Stimulated activated CD8-positive, alpha-beta memory T cell treated with anti-CD3 and anti-CD28 coated beads, Interleukin-12 subunit alpha, Interleukin-12 subunit beta, amount 100 ng/mL, for 24 hours (primary cell): ENCODE data around the gene SUMF1.

Experiments
- DNase-seq: peaks from one replicate; pipeline ENCODE4 v3.0.0-alpha.2; 2020; ENCODE audit errors: extremely low read depth

SUMF1 gene

DNA sequence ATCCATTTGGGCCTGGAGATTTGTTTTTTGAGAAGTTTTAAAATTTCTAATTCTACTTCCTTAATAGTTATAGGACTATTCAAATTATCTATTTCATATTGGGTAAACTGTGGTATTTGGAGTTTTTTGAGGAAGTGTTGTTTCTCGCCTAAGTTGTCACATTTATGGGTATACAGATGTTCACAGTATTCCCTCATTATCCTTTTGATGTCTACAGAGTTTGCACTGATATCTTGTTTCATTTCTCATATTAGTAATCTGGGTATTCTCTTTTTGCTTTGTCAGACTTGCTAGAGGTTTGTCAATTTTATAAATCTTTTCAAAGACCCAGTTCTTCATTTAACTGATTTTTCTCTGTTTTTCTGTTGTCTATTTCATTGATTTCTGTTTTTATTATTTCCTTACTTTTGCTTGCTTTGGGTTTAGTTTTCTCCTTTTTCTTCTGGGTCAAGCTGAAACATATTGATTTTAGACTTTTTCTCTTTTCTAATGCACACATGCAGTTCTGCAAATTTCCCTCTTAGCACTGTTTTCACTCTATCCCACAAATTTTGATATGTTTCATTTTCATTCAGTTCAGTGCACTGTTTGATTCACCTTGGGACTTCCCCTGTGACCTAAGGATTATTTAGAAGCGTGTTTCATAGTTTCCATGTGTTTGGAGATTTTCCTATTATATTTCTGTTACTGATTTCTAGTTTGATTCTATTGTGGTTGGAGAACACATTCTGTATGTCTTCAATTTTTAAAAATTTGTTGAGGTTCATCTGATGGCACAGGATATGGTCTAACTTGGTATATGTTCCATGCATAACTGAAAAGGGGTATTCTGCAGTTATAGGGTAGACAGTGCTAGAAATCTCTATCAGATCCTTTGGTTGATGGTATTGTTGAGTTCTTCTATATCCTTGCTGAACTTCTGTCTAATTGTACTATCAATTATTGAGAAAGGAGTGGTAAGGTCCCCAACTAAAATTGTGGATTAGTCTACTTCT is 79.6 kb downstream of the SUMF1 start:
- no peak for DNase-seq

- no peak for DNase-seq
Measured at GRCh38 chr3:4385201-4385600, 81.9 kb downstream of the SUMF1 start.

DNA sequence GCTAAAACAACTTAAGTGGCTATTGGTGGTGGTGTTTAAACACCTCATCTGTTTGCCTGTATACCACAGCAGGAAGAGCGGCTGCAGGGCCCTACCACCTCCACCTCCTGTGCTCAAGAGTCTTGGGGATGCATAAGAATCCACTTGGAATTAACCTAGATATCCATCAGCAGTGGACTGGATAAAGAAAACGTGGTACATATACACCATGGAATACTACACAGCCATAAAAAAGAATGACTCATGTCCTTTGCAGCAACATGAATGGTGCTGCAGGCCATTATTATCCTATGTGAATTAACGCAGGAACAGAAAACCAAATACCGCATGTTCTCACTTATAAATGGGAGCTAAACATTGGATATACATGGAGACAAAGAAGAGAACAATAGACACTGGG is 87.1 kb downstream of the SUMF1 start:
- no peak for DNase-seq

- DNase-seq, result no peak
Measured at GRCh38 chr3:4376499-4376898, 90.6 kb downstream of the SUMF1 start.

DNA sequence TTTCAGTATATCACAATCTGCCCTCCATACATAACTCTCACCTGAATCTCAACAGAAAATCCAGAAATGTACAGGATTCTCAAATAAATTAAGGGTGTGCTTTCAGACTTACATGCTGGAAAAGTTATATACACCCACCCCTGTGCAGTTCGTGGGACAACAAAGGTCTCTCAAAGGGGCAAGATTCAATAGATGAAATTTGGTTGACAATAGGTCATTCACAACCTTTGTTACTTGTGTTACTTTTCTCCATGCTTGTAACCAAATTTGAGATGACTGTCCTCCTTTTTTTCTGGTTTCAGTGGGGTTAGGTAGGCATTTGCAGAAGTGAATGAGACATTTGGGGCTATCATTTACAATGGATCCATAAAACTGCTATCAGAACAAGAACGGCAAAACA is 91.2 kb downstream of the SUMF1 start:
- no peak for DNase-seq

DNA sequence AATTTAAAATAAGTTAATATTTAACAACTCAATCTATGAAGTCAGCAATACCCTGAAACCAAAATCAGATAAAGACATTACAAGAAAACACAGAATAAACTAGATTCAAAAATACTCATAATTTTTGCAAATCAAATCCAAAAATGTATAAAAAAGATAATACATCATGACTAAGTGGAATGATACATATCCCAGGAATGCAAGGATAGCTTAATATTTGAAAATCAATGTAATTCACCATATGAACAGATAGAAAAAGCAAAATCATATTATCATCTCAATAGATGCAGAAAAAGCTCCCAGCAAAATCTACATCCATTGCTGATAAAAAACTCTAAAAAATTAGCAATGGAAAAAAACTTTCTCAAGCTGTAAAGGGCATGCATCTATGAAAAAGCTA is 93.4 kb downstream of the SUMF1 start:
- no peak for DNase-seq

- no peak for DNase-seq
Measured at GRCh38 chr3:4362523-4362922, 104.5 kb downstream of the SUMF1 start.

GRCh38 chr3:4360817-4361216 is 106.3 kb downstream of the SUMF1 start:
- no peak for DNase-seq

GRCh38 chr3:4359805-4360502 is 107.1 kb downstream of the SUMF1 start:
- DNase-seq, result no peak

GRCh38 chr3:4358273-4358672 is 108.8 kb downstream of the SUMF1 start:
- DNase-seq, result no peak

GRCh38 chr3:4356546-4357410 is 110.3 kb downstream of the SUMF1 start:
- no peak for DNase-seq

- no peak for DNase-seq
Measured at GRCh38 chr3:4356220-4356540, 110.9 kb downstream of the SUMF1 start.

DNA sequence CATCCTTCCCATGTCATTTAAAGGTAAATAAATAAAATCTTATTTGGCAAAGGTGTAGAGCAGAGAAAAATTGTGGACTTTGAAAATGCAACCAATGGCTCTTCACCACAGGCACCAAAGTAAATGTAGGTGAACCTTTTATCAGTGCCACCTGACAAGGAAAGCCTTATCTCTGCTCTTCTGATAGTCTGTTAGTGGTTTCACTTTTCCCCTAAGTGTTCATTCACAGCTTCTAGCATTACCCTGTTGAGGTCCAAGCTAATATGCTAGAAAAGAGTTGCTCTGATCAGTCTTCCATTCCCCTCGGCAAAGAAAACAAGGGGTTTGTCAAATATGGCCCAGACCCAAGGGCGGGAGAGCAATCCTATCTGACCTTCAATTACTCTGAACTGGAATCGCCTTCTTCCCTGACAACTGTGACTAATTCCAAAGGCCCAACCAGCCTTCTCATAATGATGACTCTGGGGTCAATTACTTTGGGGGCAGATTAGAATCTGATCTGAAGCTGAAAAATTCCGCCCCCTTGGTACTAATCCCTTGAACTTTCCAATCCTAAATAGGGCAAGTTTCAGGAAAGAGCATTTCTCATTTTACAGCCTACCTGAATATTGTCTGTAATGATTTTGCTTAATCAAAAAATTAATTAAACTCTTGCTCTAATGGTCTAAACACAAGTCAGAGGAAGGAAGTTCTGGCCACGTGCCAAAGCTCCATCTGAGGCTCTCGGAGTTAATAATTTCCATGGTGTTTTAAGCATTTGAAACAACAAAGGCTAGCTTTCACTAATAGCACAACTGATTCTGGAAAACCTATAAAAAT is 111.5 kb downstream of the SUMF1 start:
- no peak for DNase-seq

GRCh38 chr3:4351872-4352271 is 115.2 kb downstream of the SUMF1 start:
- DNase-seq, result no peak

DNA sequence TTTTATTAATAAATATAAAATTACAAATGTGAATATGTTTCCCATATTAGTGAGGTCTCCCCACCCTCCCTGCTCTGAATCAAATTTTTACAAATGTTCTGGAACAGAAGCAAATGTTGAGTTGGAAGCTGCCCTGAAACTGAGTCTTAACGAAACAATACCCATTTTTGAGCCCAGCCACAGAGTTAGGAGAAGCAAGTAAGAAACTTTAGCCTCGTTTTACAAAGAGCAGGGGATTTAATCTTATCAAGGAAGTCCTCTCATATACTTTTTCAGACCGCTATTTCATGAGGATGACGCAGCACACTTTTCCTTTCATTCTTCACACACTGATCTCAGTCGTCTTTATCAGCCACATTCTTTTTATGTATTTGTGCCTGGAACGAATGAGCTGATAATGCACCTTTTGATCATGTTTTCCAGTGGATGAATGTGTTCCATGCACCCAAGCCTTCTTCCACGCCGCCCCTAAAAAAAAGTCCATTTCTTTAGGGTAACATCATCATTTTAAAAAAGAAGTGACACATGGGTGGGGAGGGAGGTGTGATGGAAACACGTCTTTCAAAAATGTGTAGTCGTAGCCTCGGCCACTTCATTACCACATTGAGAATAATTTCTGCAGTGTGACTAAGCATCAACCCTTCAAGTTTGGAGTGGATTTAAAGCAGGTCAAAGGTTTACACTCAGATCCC is 115.8 kb downstream of the SUMF1 start:
- DNase-seq, result no peak

- no peak for DNase-seq
Measured at GRCh38 chr3:4350789-4351163, 116.3 kb downstream of the SUMF1 start.

DNA sequence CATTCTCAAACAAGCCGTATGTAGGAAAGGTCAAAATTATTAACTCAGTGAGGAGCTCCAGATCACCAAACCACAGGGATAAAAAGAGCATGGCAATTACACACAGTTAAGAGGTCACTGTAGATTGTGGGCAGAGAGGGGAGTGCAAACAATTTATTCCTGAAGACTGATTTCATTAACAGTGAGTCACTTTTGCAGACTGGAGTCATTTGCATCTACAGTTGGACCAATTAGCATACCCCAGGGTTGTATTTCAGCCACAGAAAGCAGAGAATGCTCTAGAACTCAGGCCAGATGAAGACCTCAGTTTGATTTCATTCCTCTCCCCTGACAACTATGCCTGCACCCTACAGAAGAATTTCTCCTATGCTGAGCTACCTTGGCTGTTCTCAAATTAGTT is 123.8 kb downstream of the SUMF1 start:
- no peak for DNase-seq

GRCh38 chr3:4341336-4341675 is 125.8 kb downstream of the SUMF1 start:
- no peak for DNase-seq

DNA sequence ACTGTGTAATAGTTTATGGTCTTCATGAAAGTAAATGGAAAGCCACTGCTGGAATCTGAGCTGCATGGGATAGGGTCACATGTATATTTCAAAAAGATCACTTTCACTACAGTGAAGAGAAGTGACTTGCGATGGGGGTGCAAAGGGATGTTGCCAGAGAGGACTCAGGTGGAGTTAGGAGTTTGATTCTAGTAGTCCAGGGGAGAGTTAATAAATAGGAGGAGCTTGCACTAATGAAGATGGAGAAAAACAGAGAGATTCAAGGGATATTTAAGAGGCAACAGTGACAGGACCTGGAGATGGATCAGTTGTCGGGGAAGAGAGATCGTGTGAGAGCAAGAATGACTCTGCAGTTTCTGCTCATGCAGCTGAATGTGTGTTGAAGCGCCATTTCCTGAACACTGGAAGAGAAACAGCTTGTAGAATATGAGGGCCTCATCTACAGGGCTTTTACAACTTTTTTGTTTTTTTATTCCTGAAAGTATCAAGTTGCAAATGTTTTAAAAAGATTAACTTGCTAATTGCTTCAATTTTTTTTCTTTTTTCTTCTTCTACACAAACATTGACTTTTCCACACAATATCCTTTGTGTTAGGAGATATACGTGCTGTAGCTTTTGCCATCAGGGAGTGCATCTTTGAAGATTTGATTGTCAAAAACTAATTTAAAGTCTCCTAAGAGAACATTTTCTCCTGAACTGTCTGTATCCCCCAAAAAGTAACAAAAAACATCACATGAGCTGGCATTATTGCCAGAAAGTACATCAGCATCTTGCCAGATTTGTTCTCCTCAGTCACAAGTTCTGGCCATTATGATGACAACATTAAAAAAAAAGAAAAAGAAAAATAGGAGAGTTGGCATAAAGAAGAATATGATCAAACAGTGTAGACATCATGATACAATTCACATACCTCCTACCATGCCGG is 126.4 kb downstream of the SUMF1 start:
- DNase-seq, result no peak

DNA sequence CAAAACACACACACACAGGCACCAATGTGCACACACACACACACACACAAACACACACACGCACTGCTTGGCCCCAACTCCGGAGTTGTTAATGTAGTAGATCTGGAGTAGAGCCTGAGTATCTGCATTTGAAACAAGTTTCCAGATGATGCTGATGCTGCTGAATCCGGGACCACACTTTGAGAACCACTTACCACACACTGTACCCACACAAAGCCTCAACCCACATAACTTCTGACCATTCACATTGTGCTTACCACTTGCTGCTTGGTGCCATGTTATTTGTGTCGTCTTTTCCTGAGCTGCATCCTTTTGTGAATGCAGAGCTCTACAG is 127.0 kb downstream of the SUMF1 start:
- no peak for DNase-seq
